ENCODE results near the gene RNF128. TPM values are rescaled to one million over a fixed set of nuclear protein-coding genes. Genes with fewer than 3 reads are reported as not detected.

RNF128 gene
- total and polyA plus RNA-seq, 2 of the 13 experiments (the other 11 are each of a cell fraction or from before 2014, with no cell fraction given) = 18.5 to 43.5 TPM

DNA sequence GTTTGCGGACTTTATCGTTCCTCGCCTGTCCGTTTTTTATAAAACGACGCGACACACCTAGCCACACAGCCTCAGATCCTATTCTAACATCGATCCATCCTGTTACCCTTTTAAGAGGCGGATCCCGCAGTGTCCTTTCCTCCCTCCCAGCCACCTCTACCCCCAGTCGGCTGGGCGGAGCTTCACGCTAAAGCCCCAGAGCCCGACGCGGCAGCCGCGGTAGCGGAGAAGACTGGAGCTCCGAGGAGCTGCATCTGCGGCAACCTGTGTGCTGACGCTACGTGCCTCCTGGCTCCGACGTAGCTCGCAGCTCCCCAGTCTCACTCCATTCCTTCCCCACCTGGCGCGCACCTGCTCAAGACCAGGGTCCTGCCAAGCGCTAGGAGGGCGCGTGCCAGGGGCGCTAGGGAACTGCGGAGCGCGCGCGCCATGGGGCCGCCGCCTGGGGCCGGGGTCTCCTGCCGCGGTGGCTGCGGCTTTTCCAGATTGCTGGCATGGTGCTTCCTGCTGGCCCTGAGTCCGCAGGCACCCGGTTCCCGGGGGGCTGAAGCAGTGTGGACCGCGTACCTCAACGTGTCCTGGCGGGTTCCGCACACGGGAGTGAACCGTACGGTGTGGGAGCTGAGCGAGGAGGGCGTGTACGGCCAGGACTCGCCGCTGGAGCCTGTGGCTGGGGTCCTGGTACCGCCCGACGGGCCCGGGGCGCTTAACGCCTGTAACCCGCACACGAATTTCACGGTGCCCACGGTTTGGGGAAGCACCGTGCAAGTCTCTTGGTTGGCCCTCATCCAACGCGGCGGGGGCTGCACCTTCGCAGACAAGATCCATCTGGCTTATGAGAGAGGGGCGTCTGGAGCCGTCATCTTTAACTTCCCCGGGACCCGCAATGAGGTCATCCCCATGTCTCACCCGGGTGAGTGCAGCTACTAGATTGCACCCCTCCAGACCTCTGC, at the start of gene RNF128 (continued):
- no peak for TF ChIP-seq ZFP82 (CRISPR knock-in tag; IDR thresholded peaks at IDR 0.05; ENCODE audit: borderline replicate concordance)
- no peak for TF ChIP-seq STAT5B (CRISPR knock-in tag; IDR thresholded peaks at IDR 0.05)
- TF ChIP-seq, protein P1, sequence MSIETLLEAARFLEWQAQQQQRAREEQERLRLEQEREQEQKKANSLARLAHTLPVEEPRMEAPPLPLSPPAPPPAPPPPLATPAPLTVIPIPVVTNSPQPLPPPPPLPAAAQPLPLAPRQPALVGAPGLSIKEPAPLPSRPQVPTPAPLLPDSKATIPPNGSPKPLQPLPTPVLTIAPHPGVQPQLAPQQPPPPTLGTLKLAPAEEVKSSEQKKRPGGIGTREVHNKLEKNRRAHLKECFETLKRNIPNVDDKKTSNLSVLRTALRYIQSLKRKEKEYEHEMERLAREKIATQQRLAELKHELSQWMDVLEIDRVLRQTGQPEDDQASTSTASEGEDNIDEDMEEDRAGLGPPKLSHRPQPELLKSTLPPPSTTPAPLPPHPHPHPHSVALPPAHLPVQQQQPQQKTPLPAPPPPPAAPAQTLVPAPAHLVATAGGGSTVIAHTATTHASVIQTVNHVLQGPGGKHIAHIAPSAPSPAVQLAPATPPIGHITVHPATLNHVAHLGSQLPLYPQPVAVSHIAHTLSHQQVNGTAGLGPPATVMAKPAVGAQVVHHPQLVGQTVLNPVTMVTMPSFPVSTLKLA (IDR thresholded peaks at IDR 0.05) = no peak
- TF ChIP-seq TBL1XR1 (IDR thresholded peaks at IDR 0.05; ENCODE audit: borderline replicate concordance, low read length, partially characterized antibody) = no peak
- peak; percentile 47 for TF ChIP-seq MED1 (CRISPR knock-in tag; IDR thresholded peaks at IDR 0.05)
- TF ChIP-seq ZNF432 (CRISPR knock-in tag; IDR thresholded peaks at IDR 0.05; ENCODE audit: borderline replicate concordance) = no peak
- no peak for TF ChIP-seq HCFC1 (IDR thresholded peaks at IDR 0.05; ENCODE audit: low read depth, low read length)
- TF ChIP-seq, protein P2, sequence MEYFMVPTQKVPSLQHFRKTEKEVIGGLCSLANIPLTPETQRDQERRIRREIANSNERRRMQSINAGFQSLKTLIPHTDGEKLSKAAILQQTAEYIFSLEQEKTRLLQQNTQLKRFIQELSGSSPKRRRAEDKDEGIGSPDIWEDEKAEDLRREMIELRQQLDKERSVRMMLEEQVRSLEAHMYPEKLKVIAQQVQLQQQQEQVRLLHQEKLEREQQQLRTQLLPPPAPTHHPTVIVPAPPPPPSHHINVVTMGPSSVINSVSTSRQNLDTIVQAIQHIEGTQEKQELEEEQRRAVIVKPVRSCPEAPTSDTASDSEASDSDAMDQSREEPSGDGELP (IDR thresholded peaks at IDR 0.05; ENCODE audit: borderline replicate concordance, low read depth) = no peak
- TF ChIP-seq ZNF768 (CRISPR knock-in tag; IDR thresholded peaks at IDR 0.05) = no peak
- TF ChIP-seq NCOA1 (CRISPR knock-in tag; IDR thresholded peaks at IDR 0.05) = 0 out of 2 replicates have a peak, but pooled peaks have one; percentile 43
- TF ChIP-seq, protein P3, sequence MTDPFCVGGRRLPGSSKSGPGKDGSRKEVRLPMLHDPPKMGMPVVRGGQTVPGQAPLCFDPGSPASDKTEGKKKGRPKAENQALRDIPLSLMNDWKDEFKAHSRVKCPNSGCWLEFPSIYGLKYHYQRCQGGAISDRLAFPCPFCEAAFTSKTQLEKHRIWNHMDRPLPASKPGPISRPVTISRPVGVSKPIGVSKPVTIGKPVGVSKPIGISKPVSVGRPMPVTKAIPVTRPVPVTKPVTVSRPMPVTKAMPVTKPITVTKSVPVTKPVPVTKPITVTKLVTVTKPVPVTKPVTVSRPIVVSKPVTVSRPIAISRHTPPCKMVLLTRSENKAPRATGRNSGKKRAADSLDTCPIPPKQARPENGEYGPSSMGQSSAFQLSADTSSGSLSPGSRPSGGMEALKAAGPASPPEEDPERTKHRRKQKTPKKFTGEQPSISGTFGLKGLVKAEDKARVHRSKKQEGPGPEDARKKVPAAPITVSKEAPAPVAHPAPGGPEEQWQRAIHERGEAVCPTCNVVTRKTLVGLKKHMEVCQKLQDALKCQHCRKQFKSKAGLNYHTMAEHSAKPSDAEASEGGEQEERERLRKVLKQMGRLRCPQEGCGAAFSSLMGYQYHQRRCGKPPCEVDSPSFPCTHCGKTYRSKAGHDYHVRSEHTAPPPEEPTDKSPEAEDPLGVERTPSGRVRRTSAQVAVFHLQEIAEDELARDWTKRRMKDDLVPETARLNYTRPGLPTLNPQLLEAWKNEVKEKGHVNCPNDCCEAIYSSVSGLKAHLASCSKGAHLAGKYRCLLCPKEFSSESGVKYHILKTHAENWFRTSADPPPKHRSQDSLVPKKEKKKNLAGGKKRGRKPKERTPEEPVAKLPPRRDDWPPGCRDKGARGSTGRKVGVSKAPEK (CRISPR knock-in tag; IDR thresholded peaks at IDR 0.05; ENCODE audit: borderline replicate concordance) = no peak
- no peak for TF ChIP-seq XRCC5 (optimal IDR thresholded peaks at IDR 0.05; ENCODE audit: low read length)
- TF ChIP-seq PAX8 (CRISPR knock-in tag; IDR thresholded peaks at IDR 0.05; ENCODE audit: borderline replicate concordance) = no peak
- no peak for TF ChIP-seq PCBP2 (optimal IDR thresholded peaks at IDR 0.05; ENCODE audit: low read depth, low read length, poor library complexity, severe bottlenecking)
- TF ChIP-seq TEAD3 (CRISPR knock-in tag; optimal IDR thresholded peaks at IDR 0.05; ENCODE audit: borderline replicate concordance) = no peak
- TF ChIP-seq, protein P4, sequence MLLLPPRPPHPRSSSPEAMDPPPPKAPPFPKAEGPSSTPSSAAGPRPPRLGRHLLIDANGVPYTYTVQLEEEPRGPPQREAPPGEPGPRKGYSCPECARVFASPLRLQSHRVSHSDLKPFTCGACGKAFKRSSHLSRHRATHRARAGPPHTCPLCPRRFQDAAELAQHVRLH (CRISPR knock-in tag; IDR thresholded peaks at IDR 0.05; ENCODE audit: borderline replicate concordance, low read depth) = no peak
- TF ChIP-seq, protein P5, sequence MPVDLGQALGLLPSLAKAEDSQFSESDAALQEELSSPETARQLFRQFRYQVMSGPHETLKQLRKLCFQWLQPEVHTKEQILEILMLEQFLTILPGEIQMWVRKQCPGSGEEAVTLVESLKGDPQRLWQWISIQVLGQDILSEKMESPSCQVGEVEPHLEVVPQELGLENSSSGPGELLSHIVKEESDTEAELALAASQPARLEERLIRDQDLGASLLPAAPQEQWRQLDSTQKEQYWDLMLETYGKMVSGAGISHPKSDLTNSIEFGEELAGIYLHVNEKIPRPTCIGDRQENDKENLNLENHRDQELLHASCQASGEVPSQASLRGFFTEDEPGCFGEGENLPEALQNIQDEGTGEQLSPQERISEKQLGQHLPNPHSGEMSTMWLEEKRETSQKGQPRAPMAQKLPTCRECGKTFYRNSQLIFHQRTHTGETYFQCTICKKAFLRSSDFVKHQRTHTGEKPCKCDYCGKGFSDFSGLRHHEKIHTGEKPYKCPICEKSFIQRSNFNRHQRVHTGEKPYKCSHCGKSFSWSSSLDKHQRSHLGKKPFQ (CRISPR knock-in tag; IDR thresholded peaks at IDR 0.05; ENCODE audit: insufficient replicate concordance) = no peak
- no peak for TF ChIP-seq ZNF83 (CRISPR knock-in tag; IDR thresholded peaks at IDR 0.05; ENCODE audit: borderline replicate concordance)
- TF ChIP-seq HNRNPLL (IDR thresholded peaks at IDR 0.05; ENCODE audit: low read depth, low read length, poor library complexity, severe bottlenecking) = peak; percentile 89
- no peak for TF ChIP-seq SYNCRIP (IDR thresholded peaks at IDR 0.05; ENCODE audit: insufficient read depth, low read depth, low read length)
- TF ChIP-seq JUN (CRISPR knock-in tag; IDR thresholded peaks at IDR 0.05) = no peak

All from HepG2 (cell line).